LNCaP clone FGC (cell line): ENCODE results near the gene CD3G.
"Not testable (repeated sequence)": the region's sequence is repeated elsewhere in the genome, so short reads cannot be mapped to it uniquely, and the experiment has no call there.

Source experiments
- DNase-seq: peaks from one replicate; pipeline ENCODE4 v3.0.0-alpha.2; 2011; ENCODE audit warnings: low read depth
- H3K4me3 ChIP-seq: 2 replicates; pipeline ENCODE4 v1.5.1; 2011; ENCODE audit warnings: mild to moderate bottlenecking, low read depth, low read length, control low read depth
- CTCF ChIP-seq: IDR thresholded peaks from 2 replicates; pipeline ENCODE4 v1.5.1; 2012; ENCODE audit warnings: mild to moderate bottlenecking; ENCODE audit not compliant: control insufficient read depth, insufficient read depth; ENCODE audit errors: extremely low read depth

CD3G gene

GRCh38 chr11:118305726-118306125 is 38.4 kb upstream of the CD3G start:
- no peak for DNase-seq
- no peak overlapping the region for H3K4me3 ChIP-seq
- no peak for TF ChIP-seq CTCF

DNA sequence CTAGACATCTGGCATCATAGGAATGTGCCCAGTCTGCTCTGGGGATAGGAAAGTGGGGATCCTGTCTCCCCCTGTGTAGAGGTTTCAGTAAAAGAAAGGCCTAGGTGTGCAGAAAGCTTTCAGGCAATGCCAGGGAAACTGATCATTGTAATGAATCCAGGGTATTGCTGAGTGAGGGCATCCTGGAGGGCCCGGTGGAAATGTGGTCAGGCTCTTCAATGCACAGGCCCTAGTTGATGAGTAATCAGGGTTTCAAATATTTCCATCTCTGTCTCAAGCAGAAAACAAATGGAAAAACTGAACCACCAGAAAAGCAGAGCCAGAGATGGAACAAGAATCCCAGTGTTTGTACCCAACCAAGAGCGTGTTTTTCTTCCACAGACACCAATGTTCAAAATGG is 37.6 kb upstream of the CD3G start:
- H3K4me3 ChIP-seq: no peak overlapping the region
- no peak for TF ChIP-seq CTCF
- DNase-seq: no peak

- not testable (repeated sequence) for H3K4me3 ChIP-seq, DNase-seq
These were observed 35.1 kb upstream of the CD3G start for GRCh38 chr11:118308995-118309528.

- TF ChIP-seq CTCF: no peak
- no peak overlapping the region for H3K4me3 ChIP-seq
These were observed 33.9 kb upstream of the CD3G start for GRCh38 chr11:118310271-118310670.

GRCh38 chr11:118310781-118311485 is 33.2 kb upstream of the CD3G start:
- no peak for DNase-seq
- no peak for TF ChIP-seq CTCF
- no peak overlapping the region for H3K4me3 ChIP-seq

More at GRCh38 chr11:118310271-118310670, 33.9 kb upstream of the CD3G start:
- DNase-seq: no peak

DNA sequence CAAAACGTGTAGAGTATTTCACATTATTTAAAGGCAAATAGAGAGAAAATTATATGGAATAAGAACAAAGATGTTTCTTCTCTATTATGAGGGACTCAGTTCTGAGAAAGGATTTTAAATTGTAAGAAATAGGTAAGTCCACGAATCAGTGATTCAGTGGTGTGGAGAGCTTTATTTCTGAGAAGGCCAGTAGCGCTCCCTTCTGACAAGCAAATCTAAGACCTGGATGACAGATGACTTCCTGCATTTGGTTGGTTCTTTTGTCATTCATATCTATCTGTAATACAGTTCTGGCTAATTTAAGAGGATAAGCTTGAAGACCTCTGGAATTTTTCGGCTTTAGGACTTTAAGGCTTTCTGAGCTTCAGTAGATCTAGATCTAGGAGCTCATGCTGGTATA is 32.6 kb upstream of the CD3G start:
- no peak for DNase-seq
- no peak overlapping the region for H3K4me3 ChIP-seq
- no peak for TF ChIP-seq CTCF

DNA sequence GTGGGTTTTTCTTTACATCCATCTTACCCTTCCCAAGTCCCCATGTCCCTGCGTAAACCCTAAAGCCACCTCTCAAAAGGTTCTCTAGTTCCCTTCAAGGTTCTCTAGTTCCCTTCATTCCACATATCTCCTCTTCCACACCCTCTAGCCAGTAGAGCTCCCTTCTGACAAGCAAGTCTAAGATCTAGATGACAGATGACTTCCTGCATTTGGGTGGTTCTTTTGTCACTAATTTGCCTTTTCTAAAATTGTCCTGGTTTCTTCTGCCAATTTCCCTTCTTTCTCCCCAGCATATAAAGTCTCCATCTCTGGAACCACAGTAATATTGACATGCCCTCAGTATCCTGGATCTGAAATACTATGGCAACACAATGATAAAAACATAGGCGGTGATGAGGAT is 31.8 kb upstream of the CD3G start:
- no peak overlapping the region for H3K4me3 ChIP-seq
- no peak for DNase-seq
- no peak for TF ChIP-seq CTCF
